ENCODE results near the gene GATAD2A.
"Not testable (repeated sequence)": the region's sequence is repeated elsewhere in the genome, so short reads cannot be mapped to it uniquely, and the experiment has no call there.

The GATAD2A gene

DNA sequence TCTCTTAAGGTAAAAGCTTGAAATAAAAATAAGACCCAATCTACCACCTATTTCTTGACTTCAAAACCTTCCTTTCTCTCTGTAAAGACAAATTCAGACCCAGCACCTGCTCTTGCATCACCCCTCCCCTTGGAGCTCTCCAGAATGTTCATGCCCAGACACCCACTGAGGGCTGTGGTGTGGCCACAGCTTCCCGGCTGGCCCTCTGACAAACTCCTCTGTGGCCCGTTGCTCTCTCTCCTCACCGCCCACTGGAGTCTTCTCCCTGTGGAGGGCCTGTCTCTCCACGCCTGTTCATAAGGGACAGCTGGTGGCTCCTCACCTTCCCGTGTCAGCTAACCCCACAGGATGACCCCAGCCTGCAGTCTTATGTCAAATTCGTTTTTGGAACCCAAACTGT, 60.7 kb downstream of the GATAD2A start:
- no peak for DNase-seq (ENCODE audit: low spot score)

DNA sequence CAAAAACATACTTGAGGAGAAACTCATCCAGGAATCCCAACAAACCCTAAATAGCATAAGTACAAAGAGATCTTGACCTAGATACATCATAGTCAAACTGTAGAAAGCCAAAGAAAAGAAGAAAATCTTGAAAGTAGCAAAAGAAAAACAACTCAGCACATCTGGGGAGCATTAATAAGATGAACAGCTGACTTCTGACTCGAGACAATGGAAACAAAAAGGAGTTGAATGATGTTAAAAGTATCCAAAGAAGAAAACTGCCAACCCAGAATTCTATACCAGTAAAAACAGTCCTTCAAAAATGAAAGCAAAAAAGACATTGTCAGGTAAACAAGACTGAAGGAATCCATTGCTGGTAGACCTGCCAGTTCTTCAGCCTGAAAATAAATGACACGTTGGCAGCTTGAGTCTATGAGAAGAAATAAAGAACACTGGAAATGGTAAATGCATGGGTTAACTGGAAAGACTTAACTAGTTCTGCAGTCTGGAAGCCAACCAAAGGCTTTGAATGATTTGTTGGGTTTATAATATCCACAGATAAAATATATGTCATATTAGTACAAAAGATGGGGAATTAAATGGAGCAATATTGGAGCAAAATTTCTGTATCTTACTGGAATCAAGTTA, 63.1 kb downstream of the GATAD2A start:
- DNase-seq (ENCODE audit: low spot score) = no peak

- no peak for DNase-seq (ENCODE audit: low spot score)
These were observed 65.1 kb downstream of the GATAD2A start for GRCh38 chr19:19470579-19470978.

- DNase-seq (ENCODE audit: low spot score) = no peak
These were observed 66.2 kb downstream of the GATAD2A start for GRCh38 chr19:19471682-19472081.

DNA sequence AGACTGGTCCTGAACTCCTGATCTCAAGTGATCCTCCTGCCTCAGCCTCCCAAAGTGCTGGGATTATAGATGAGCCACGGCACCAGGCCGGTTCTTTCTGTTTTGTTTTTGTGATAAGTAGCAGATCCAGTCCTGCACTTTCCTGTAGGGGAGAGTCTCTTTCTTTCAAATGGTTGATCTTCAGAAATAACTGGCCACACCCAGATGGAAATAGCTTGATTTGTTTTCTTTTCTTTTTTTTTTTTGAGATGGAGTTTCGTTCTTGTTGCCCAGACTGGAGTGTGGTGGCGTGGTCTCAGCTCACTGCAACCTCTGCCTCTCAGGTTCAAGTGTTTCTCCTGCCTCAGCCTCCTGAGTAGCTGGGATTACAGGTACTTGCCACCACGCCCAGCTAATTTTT, 66.6 kb downstream of the GATAD2A start:
- not testable (repeated sequence) for DNase-seq (ENCODE audit: low spot score)

DNA sequence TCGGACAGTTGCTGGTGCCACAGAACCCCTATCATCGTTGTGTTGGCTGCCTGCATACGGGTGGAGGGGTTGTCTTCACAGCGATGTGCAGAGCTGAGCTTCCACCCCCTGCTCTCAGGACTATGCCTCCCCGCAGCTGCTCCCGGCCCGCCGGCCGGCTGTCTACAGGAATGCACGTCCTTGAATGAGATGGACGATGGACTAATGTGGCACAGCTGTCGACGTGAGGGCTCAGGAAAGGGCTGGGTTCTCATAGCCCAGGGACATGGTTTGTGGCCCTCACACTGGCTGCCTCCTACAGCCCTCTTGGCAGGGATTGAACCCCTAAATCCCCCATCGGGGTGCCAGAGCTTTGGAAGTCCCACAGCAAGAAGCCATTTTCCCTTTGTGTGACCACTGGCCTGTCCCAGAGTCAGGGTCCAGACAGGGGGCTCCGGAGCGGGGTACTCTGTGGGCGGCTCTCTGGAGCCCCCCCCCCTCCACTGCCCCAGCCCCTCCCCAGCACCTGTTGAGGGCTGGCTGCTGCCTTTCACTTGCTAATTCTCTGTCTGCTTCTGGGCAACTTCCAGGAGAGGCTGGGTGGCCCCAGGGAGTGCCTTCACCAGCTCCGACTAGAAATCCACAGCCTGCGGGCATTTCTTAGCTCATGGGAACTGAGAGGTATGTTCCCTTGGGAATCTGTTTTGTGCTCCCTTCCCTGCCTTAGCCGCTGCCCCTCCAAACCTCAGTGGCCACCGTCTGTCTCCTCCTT, 69.7 kb downstream of the GATAD2A start:
- DNase-seq (ENCODE audit: low spot score) = no peak

GRCh38 chr19:19475849-19476828, 70.7 kb downstream of the GATAD2A start:
- DNase-seq (ENCODE audit: low spot score) = peak; percentile 38

DNA sequence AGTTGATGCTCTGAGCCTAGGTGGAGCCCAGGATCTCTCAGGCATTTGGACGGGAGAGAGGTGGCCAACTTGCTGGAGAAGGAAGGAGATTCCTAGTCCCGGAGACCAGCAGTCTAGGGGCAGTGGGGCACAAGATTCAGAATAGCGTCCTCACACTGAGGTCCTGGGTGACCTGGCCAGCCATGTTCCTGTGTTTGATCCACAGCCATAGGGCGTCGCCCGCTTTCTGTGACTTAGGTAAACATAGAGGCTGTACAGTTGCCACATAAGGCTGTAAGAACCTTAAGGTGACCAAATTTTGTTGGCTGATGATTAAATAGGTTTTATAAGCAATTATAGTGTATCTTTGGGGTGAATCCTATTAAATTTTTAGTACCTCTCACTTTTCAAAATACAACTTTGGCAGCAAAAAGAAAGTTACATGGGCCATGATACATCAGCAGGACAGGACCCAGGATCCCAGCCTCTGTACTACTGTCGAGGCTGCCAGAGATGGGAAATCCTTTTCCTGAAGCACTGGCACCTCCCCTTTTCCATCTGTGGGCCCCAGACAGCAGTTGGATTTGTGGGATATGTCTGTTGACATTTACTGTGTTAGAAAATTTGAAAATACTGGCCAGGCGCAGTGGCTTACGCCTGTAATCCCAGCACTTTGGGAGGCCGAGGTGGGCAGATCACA, 72.4 kb downstream of the GATAD2A start:
- no peak for DNase-seq (ENCODE audit: low spot score)

- no peak for DNase-seq (ENCODE audit: low spot score)
These were observed 75.2 kb downstream of the GATAD2A start for GRCh38 chr19:19480688-19481087.

DNA sequence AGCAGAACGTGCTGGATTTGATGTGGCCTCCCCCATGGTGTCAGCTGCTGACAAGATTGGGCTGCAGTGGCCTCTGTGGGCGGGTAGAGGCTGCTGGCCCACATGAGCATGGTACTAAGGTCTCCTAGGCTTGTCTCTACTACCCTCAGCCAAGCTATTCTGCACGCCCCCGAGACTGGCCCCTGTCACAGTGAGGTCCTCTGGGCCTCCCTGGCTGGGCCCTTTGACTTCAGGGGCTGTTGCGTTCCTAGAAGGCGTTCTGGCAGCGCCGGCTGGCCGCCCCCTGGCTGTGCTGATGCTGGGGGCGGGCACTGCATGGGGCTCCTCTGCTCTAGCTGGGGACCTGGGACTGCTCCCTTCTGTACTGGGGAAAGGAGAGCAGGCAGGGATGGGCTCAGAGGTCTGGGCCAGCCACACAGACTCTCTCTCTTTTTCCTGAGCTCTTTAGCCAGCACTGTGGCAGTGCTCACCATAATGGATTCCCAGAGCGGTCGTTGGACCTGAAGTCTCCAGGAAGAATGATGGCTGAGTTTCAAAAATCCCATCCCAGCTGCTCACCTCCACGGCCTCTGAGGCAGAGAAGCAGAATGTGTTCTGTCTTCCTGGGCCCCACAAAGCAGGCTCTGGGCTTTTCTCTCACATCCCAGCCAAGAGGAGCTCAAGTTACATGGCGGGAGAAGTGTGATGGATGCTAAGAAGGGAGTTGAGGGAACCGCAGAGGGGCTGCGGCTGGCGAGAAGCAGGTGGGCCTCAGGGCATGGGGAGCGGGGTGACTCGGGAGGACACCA, 77.5 kb downstream of the GATAD2A start:
- no peak for DNase-seq (ENCODE audit: low spot score)

DNA sequence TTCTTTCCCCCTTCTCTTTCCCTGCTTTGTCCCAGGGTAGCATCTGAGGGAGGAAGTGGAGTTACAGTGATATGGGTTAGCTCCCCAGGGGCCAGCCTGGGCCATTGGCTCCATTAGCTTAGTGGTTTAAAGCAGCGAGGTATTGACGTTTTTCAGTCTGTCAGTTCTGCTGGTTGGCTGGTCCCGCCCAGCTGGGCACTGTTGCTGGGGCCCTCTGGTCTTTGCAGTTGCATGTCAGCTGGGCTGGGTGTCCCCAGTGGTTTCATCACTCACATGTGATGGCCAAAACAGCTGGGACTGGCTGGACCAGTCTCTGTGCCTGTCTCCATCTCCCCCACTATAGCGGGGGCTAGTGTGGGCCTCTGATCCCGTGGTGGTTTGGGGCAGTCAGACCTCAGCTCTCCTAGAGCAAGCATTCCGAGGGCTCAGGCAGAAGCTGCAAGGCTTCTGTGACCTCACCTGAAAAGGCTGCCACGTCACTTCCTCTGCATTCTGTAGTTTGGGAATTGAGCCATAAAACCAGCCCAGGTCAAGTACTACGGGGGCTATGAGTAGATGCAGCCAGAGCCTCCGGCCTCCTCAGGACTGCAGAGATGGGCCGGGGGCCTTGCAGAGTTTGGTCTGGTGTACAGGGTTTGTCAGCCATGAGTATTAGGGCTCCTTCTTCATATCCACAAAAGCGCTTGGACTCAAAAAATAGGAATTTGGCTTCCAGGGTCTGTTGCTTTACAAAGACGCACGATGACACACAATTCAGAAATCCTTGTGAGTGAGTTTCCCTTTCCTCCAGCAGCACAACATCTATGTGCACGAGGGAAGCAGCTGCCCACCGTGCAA, 79.9 kb downstream of the GATAD2A start:
- DNase-seq (ENCODE audit: low spot score) = peak; percentile 42

DNA sequence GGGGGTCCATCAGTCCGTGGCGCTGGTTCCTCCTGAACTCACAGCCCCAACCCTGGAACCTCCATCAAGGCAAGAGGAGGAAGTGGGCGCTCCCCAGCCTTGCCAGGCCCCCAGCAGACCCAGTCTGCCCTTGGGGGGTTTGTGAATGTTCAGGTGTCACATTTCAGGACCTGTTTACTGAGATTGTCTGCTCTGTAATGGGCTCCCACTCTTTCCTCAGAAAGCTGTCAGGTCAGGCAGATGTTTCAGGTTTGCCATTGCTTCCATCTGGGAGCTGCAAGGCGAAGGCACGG, 80.5 kb downstream of the GATAD2A start:
- DNase-seq (ENCODE audit: low spot score) = no peak

DNA sequence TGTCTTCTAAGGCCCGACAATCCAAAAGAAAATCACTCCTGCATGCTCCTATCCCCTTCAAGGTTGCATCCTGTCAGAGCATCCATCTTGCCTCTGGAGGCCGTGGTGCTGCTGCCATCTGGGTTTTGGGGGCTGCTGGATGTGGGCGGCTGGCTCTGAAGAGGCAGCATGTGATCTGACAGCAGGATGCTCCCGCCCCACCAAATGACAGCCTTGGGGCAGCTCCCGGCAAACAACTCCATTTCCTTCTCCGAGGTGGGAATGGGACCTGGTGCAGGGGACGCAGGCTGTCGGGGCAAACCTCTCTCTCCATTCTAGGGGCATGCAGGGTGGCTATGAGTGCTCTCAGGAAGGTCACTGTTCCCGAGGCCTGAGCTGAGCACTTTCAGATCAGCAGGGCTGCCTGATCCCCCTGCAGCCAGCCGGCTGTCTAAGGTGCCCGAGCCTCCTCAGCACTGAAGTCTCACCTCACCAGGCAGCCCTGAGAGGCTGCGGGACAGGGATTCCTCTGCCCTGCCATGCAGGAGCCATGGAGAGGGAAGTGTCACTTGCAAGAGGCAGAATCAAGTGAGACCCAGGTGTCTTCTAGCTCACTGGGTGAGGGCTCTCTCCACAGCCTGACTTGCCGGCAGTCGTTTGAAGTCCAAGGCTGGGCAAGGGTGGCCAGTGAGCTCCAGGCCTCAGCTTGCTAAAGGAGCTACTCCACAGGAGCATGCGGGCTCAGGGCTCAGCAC, 81.0 kb downstream of the GATAD2A start:
- DNase-seq (ENCODE audit: low spot score) = no peak

GRCh38 chr19:19487077-19487949, 81.8 kb downstream of the GATAD2A start:
- no peak for DNase-seq (ENCODE audit: low spot score)

DNA sequence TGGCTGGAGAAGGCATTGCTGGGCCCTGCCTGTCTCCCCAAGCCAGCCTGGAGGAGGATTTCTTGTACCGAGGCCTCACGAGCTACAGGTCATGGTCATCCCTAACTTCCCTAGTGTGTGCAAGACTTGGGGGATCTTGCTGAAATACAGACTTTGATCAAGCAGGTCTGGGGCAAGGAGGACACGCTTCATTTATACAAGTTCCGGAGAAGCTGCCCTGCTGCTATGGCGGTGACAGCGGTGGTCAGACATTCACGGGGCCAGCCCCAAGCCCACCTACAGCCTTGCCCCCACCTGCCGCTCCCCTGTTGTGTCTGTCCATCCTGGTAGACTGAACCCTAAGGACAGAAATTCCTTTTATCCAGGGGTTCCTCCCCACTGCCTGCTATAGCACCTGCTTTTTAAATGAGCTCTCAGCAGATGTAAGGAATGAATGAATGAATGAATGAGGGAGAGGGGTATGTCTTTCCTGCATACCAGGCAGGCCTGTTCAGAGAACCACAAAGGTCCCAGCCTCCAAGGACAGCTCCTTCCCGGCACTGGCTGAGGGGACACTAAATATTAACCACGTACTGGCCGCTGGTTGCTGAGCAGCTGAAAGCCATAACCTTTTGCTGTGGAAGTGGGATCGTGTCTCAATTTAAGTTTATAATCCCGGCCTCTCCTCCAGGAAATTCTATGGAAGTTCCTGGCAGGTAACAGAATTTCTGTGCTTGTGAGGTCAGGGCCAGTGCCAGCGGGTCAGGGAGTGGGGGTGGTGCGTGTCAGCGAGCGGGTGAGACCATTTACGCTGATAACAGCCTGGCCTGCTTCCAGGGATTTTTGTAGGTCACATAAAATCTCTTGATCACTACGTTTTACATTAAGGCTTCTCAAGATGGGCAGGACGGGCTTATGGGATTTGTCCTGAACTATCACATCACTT, 82.7 kb downstream of the GATAD2A start:
- DNase-seq (ENCODE audit: low spot score) = no peak

- peak; percentile 96 for DNase-seq (ENCODE audit: low spot score)
These were observed 83.6 kb downstream of the GATAD2A start for GRCh38 chr19:19488875-19489690.

DNA sequence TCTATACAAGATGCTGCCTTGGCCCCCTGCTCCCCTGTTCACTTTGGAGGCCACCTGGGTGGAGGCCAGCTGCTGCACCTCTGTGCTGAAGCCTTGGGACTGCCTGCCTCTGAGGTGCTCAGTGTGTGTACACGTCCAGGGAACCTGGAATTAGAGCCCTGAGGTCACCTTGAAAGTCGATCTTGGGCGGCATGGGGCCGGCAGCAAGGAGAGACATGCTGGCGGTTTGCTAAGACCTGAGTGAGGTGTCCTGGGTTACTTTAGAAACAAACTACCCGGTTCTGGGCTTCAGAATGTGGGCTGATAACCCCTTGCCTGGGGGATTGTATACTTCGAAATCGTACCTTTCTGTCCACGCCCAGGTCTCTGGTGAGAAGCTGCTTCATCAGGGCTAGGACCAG, 84.3 kb downstream of the GATAD2A start:
- no peak for DNase-seq (ENCODE audit: low spot score)

Measured in AG08395 (cell line).